NCI-H345 (cell line): ENCODE results near the gene LIMA1.

ENCODE experiments used
- DNase-seq: peaks from one replicate; lab custom pipeline; 2025; lab: John Stamatoyannopoulos, UW

Gene LIMA1

DNA sequence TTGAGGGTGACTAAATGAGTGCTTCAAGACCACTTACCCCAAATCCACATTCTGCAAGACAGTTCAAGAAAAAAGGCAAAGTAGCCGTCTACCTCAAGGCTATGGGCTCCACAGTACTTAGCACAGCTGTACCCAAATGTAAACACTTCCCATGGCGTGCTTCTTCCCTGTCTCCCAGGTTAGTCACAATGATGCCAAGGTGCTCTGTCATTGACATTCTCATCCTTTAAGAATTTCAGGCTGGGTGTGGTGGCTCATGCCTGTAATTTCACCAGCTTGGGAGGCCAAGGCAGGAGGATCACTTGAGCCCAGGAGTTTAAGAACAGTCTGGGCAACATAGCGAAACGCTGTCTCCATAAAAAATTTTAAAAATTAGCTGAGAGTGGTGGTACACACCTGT lies 64.9 kb downstream of the LIMA1 start:
- no peak for DNase-seq

DNA sequence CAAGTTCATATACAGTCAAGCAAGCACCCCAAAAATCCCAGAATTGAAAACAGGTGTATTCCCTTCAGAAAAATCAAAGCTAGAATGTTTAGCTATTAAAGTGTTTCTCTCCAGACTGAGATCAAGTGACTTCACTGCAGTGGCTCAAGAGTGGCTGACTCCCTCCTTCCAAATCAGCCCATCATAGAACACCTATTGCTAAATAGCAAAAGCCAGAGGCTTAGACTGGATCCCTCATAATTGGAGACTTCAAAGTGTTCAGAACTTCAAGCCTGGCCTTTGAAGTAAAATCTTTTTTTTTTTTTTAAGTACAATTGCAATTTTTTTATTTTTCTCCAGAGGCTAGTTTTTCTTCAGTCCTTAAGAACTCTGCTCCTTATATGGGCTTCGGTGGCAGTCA lies 66.1 kb downstream of the LIMA1 start:
- no peak for DNase-seq

DNA sequence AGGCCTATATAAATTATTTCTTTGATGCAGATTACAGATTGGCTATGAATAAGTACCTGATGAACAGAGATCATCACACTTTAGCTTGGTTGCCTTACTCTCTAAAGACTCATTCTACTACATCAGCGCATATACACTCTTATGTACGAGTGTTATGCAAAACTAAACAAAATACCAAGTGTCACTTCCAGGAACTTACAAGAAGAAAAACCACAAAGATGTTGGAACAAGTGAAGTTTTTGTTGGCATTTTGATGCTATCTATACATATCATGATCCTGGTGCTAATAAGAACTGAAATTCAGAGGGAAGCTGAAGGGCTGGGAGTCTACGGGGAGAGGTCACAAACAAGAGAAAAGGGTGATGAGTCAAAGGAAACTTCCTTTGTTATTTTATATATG lies 68.3 kb downstream of the LIMA1 start:
- no peak for DNase-seq

DNA sequence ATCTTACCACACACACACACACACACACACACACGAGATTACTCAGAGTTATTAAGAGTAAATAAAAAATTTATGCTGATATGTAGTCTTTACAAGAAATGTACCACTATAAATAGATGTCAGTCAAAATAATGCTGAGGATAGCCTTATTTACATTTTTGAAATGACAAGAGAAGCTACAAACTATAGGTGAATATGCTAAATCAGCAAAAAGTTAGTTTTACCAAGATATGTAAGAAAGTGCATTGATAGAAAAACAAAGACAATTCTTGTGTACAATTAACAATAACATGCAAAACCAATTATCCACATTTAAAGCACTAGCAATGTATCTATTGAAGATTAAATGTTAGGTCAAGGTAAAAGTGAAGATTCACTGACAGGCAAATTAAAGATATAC lies 69.3 kb downstream of the LIMA1 start:
- no peak for DNase-seq

- DNase-seq, result no peak
These were observed 69.9 kb downstream of the LIMA1 start for GRCh38 chr12:50213439-50213838.

DNA sequence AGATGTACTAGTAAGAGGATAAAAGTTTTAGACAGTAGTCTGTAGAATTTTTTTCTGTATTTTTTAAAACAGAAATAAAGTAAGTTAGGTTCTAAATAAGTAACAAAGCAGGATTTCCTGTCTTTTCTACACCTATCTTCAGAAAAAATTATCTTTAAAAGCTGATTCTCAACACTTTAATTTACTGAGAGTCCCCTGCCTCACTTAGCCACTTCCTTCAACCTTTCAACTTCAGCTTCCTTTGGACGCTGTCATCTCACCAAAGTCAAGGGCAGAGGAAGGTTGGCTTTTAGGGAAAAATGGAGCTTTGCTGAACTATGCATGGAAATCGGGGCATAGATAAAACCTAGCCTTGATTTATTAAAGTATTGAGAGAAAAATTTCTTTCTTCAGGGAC lies 71.3 kb downstream of the LIMA1 start:
- no peak for DNase-seq

- no peak for DNase-seq
These were observed 71.8 kb downstream of the LIMA1 start for GRCh38 chr12:50211392-50212070.

- DNase-seq, result no peak
These were observed 75.9 kb downstream of the LIMA1 start for GRCh38 chr12:50207424-50207823.

DNA sequence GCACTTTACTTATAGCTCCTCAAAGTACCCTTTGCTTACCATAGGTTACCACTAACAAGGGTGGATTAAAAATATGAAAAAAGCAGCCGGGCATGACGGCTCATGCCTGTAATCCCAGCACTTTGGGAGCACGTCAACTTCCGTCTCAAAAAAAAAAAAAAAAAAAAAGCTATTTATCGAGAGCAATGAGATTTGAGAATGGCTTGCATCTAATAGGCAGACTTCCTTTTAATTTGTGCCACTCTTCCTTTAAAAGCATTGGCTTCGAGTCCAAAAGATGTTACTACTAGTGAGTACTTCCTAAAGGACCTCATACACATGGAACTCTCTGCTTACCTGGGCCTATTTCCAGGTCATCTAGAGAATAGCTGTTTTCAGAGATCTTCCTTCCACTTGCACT lies 77.7 kb downstream of the LIMA1 start:
- DNase-seq, result no peak

DNA sequence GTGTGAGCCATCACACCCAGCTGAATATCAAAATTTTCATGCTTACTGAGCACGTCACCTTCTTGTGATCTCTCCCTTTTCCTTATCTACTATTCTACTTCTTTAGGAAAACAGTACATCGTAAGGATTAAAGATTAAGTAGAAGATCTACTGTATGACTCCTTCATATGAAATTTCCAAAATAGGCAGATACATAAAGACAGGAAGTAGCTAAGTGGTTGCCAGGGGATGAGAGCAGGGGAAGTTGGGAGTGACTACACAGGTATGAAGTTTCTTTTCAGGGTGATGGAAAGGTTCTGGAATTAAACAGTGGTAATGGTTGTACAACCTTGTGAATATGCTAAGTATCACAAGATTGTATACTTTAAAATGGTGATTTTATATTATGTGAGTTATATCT lies 79.6 kb downstream of the LIMA1 start:
- no peak for DNase-seq

DNA sequence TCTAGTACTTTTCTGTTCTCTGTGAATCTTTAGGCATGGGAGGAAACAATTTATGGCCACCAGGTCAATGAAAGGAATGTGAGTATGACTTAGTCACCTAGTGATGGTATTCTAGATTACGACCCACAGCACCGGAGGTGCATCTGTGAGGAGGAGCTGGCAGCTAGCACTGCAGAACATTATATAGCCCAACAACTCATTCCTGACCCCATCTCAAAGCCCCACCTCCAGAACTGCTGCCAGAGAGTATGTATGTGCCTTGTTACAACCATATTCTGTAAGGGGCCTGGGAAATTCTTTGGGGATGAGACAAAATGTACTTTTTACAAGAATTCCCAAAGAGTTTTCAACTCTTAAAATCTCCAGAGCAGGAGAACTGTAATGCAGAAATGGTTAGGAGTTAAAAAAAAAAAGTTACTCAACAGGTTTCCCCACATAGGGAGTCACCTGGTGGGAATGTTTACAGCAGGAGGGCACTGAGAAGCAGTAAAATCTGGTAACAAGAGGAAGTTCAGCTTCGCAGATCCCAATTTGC lies 81.3 kb downstream of the LIMA1 start:
- no peak for DNase-seq

DNA sequence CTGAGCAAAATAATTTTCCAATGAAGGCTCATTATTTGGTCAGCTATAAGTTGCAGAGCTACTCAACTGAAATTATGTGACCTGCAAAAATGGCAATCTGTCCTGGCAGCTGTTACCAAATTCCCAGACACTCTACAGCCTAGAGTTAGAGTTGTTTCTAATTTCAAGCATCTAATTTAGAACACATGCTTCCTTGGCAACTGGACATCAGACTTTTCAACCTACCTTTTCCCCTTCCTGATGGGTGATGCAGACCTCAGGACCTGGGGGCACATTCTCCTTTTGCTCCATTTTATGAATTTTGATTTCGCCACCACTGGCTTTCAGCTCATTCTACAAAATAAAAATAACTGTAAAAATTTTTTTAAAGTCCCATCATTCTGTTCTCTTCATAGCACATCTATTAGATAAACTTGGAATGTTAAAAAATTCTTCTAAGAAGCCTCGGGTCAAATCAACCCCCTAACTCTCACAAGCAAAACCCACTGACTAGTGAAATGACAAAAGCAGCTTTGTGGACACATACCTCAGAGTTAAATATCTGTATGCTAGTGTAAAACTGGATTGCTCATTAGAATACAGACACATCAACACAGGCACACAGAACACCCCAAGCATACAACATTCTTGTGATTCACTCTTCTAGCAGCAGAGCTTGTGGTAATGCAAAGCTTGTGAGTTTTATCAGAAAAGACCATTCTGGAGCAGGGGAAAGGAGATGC lies 82.6 kb downstream of the LIMA1 start:
- no peak for DNase-seq

- no peak for DNase-seq
These were observed 84.5 kb downstream of the LIMA1 start for GRCh38 chr12:50198829-50199228.

GRCh38 chr12:50197297-50197727 lies 86.0 kb downstream of the LIMA1 start:
- peak; percentile 0 for DNase-seq

DNA sequence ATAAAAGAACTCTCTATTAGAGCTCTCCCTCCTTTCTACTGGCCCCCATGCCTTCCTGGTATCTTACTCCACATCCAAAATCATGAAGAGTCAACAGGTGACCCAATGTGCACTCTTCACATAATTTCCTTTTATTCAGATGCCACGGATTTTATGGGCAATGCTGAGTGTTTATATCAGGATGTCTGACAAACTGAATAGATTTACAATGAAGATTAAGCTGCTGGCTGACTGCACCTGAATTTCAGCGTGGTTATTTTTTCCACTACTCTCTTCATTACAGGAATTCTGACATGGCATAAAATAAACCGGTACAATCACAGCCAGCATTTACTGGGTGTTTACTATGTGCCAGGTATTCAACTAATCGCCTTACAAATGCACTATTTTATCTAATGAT lies 86.8 kb downstream of the LIMA1 start:
- DNase-seq, result no peak

GRCh38 chr12:50195832-50196231 lies 87.5 kb downstream of the LIMA1 start:
- no peak for DNase-seq

- DNase-seq, result no peak
These were observed 90.4 kb downstream of the LIMA1 start for GRCh38 chr12:50192908-50193307.

DNA sequence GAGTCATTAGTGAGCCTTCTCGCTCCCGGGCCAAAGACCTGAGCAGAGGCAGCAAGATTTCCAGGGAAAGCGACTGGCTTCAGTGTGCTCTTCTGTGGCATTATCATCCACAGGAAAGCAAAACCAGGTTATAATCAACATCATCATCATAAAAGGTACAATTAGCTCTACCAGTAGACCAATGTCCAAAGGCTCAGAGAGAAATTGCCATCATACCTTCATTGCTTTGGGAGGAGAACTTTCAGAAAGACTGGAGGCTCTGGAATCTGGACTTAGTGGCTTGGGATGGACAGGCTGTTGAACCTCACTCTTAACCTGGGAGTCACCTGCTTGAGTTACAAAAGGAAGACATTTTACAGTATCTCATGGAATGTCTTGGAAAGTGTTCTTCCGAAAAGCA lies 91.1 kb downstream of the LIMA1 start:
- no peak for DNase-seq

DNA sequence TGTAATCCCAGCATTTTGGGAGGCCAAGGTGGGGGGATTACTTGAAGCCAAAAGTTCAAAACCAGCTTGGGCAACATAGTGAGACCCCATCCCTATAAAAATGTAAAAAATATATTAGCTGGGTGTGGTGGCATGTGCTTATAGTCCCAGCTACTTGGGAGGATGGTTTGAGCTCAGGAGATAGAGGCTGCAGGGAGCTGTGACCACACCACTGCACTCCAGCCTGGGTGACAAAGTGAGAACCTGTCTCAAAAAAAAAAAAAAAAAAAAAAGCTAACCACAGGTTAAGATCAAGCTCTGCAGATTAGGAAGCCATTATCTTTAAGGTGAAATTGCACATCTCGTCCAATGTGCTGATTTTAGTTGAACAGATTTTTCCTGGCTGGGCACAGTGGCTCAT lies 92.5 kb downstream of the LIMA1 start:
- no peak for DNase-seq

GRCh38 chr12:50188875-50189575 lies 94.3 kb downstream of the LIMA1 start:
- no peak for DNase-seq

DNA sequence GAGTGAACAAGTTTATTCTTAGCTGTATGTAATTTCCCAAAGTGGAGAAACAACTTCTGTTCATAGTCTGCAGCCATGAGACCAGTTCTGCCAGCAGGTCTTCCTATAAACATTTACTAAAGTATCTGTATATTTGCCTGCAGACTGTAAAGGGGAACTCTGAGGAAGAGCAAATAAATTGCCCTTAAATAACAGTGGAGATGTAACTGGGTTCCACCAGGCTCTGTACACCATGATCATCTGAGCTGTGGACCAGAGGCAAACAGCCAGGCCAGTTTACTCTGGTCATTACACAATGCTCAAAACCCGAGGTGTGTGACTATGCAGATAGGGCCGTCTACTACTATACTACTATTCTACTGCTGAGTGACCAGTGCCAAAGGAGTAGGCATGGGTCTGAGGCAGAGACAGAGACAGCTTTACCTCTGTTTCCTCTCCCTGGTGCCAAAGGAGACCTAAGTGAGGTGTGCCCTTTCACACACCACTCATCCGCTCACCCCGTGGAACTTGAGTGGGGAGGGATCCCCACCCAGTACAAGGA lies 95.0 kb downstream of the LIMA1 start:
- DNase-seq, result no peak

GRCh38 chr12:50187084-50187900 lies 96.0 kb downstream of the LIMA1 start:
- DNase-seq, result no peak
